HCT116 (cell line): ENCODE data around the gene TMCO6. TPM values are rescaled to one million over a fixed set of nuclear protein-coding genes. Genes with fewer than 3 reads are reported as not detected.
A peak's percentile ranks its signal among the peaks of the same experiment; 100 is the strongest.

Experiments used
- ATAC-seq: fragments of 200-7000 bp; cut with Tn5 transposase; 2 replicates; pipeline ENCODE4 v1.9.1; 2020; ENCODE audit warnings: mild to moderate bottlenecking, moderate library complexity
- BruUV-seq: library from RNA; stranded (reverse); fragments of 400-500 nt; replicated peaks from 2 replicates; lab custom pipeline; 2021; lab: Mats Ljungman, UMichigan
- CTCF ChIA-PET: fragments of 300-600 bp; sonication (Branson Sonifier 250); formaldehyde crosslinking; loops from one replicate; lab custom pipeline; 2021; ENCODE audit warnings: antibody characterized with exemption; lab: Charles Lee
- POLR2A ChIA-PET: fragments of 300-600, 350-600 bp; sonication (Branson Sonifier 250); formaldehyde crosslinking; loops from one replicate; lab custom pipeline; 2021; ENCODE audit warnings: antibody characterized with exemption; lab: Charles Lee
- RAD21 ChIA-PET, 2 experiments: fragments of 300-600 bp; sonication (Branson Sonifier 250); formaldehyde crosslinking; loops; one replicate each; lab custom pipeline; 2023; ENCODE audit warnings: low total read pairs in 2 of 2; ENCODE audit not compliant: uncharacterized antibody in 2 of 2, unreplicated experiment in 2 of 2, low non-redundant PET in 1 of 2; lab: Charles Lee
- DNase-seq: peaks from one replicate; pipeline ENCODE4 v3.0.0-alpha.2; 2010; ENCODE audit warnings: low read depth, low spot score
- H2AFZ ChIP-seq: fragments of 200-600 bp; shearing (Covaris generic), sonication (generic); 2 replicates; pipeline ENCODE4 v1.6.1; 2017; ENCODE audit warnings: low read depth, mixed run types, mixed read lengths, antibody characterized with exemption, low read length; ENCODE audit not compliant: poor library complexity, severe bottlenecking
- H3K27ac ChIP-seq: 2 replicates; pipeline ENCODE4 v1.5.1; 2012; ENCODE audit warnings: low read depth, low read length
- H3K27me3 ChIP-seq: fragments of 200-600 bp; sonication (generic); 2 replicates; pipeline ENCODE4 v1.6.1; 2016; ENCODE audit warnings: mixed run types, low read length, mixed read lengths; ENCODE audit not compliant: insufficient read depth
- H3K36me3 ChIP-seq, 2 experiments: fragments of 200-500 bp in 1 of 2; fragments of 200-600 bp in 1 of 2; sonication (Bioruptor generic) in 1 of 2; sonication (generic) in 1 of 2; 2 replicates each; pipeline versions ENCODE4 v1.5.1 to v1.6.1; 2014 to 2016; ENCODE audit warnings: low read length in 2 of 2, inconsistent platforms in 1 of 2, mixed read lengths in 1 of 2, mixed run types in 1 of 2; ENCODE audit not compliant: insufficient read depth in 2 of 2, control insufficient read depth in 1 of 2
- H3K4me1 ChIP-seq, 2 experiments: fragments of 200-600 bp in 1 of 2; sonication (generic) in 1 of 2; 2 replicates each; pipeline versions ENCODE4 v1.5.1 to v1.6.1; 2012 to 2017; ENCODE audit warnings: low read length in 2 of 2, inconsistent platforms in 1 of 2, mild to moderate bottlenecking in 1 of 2, mixed read lengths in 1 of 2, mixed run types in 1 of 2, moderate library complexity in 1 of 2; ENCODE audit not compliant: insufficient read depth in 2 of 2, control insufficient read depth in 1 of 2
- H3K4me2 ChIP-seq: fragments of 200-600 bp; sonication (generic); 2 replicates; pipeline ENCODE4 v1.6.1; 2017; ENCODE audit warnings: mixed run types, low read length, mixed read lengths
- H3K4me3 ChIP-seq, 2 experiments: fragments of 200-600 bp in 1 of 2; sonication (generic) in 1 of 2; replicated peaks in 1 of 2; 2 replicates each; pipeline ENCODE4 v1.5.1; 2011 to 2016; ENCODE audit warnings: low read length in 2 of 2, control low read depth in 1 of 2, low read depth in 1 of 2, mild to moderate bottlenecking in 1 of 2, mixed read lengths in 1 of 2, mixed run types in 1 of 2
- H3K79me2 ChIP-seq: fragments of 200-600 bp; sonication (generic); 2 replicates; pipeline ENCODE4 v1.6.1; 2017; ENCODE audit warnings: mild to moderate bottlenecking, mixed run types, low read length, moderate library complexity, mixed read lengths; ENCODE audit not compliant: insufficient read depth
- H3K9ac ChIP-seq: fragments of 200-600 bp; sonication (generic); 2 replicates; pipeline ENCODE4 v1.6.1; 2016; ENCODE audit warnings: low read length, mixed read lengths
- H3K9me2 ChIP-seq: fragments of 200-600 bp; sonication (generic), shearing (Covaris generic); 2 replicates; pipeline ENCODE4 v1.6.1; 2017; ENCODE audit warnings: mixed run types, mild to moderate bottlenecking, moderate library complexity; ENCODE audit not compliant: insufficient read depth
- H3K9me3 ChIP-seq, 2 experiments: fragments of 200-500 bp in 1 of 2; fragments of 200-600 bp in 1 of 2; sonication (Bioruptor generic) in 1 of 2; sonication (generic) in 1 of 2; 2 replicates each; pipeline ENCODE4 v1.6.1; 2014 to 2017; ENCODE audit warnings: low read length in 2 of 2, mixed read lengths in 2 of 2, inconsistent platforms in 1 of 2, low read depth in 1 of 2, mild to moderate bottlenecking in 1 of 2, mixed run types in 1 of 2, moderate library complexity in 1 of 2; ENCODE audit not compliant: control insufficient read depth in 1 of 2, insufficient read depth in 1 of 2
- H4K20me1 ChIP-seq: fragments of 200-600 bp; sonication (generic), shearing (Covaris generic); 2 replicates; pipeline ENCODE4 v1.6.1; 2017; ENCODE audit warnings: mixed run types, mild to moderate bottlenecking, moderate library complexity; ENCODE audit not compliant: insufficient read depth
- CBX3 ChIP-seq: IDR thresholded peaks from 2 replicates; pipeline ENCODE4 v1.6.1; 2012; ENCODE audit warnings: low read depth
- CEBPB ChIP-seq: IDR thresholded peaks from 2 replicates; pipeline ENCODE4 v1.6.1; 2012; ENCODE audit warnings: low read depth
- EGR1 ChIP-seq: IDR thresholded peaks from 2 replicates; pipeline ENCODE4 v1.6.1; 2012; ENCODE audit warnings: low read depth
- ELF1 ChIP-seq: IDR thresholded peaks from 2 replicates; pipeline ENCODE4 v1.6.1; 2012; ENCODE audit warnings: low read depth, borderline replicate concordance
- EZH2 ChIP-seq: fragments of 200-600 bp; sonication (generic); IDR thresholded peaks from 2 replicates; pipeline ENCODE4 v1.6.1; 2017; ENCODE audit warnings: antibody characterized with exemption, mixed run types
- EZH2phosphoT487 ChIP-seq: fragments of 200-600 bp; IDR thresholded peaks from 2 replicates; pipeline ENCODE4 v1.6.1; 2018; ENCODE audit warnings: antibody characterized with exemption, borderline replicate concordance
- FOSL1 ChIP-seq: IDR thresholded peaks from 2 replicates; pipeline ENCODE4 v1.6.1; 2012; ENCODE audit warnings: low read depth
- JUND ChIP-seq: IDR thresholded peaks from 2 replicates; pipeline ENCODE4 v1.6.1; 2012
- POLR2A ChIP-seq: IDR thresholded peaks from 2 replicates; pipeline ENCODE4 v1.7.0; 2011; ENCODE audit warnings: borderline replicate concordance; ENCODE audit not compliant: insufficient read depth, insufficient read length; ENCODE audit errors: extremely low read depth
- POLR2AphosphoS5 ChIP-seq: IDR thresholded peaks from 2 replicates; pipeline ENCODE4 v1.6.1; 2011; ENCODE audit warnings: mild to moderate bottlenecking, low read depth, low read length, moderate library complexity
- SIN3A ChIP-seq: IDR thresholded peaks from 2 replicates; pipeline ENCODE4 v1.6.1; 2012; ENCODE audit warnings: low read depth
- SP1 ChIP-seq: IDR thresholded peaks from 2 replicates; pipeline ENCODE4 v1.6.1; 2012; ENCODE audit warnings: low read depth
- SRF ChIP-seq: IDR thresholded peaks from 2 replicates; pipeline ENCODE4 v1.6.1; 2012; ENCODE audit warnings: low read depth
- TCF7L2 ChIP-seq: IDR thresholded peaks from 2 replicates; pipeline ENCODE4 v1.7.0; 2011; ENCODE audit warnings: borderline replicate concordance, inconsistent platforms; ENCODE audit not compliant: insufficient read depth, insufficient read length; ENCODE audit errors: extremely low read depth
- YY1 ChIP-seq: IDR thresholded peaks from 2 replicates; pipeline ENCODE4 v1.6.1; 2011; ENCODE audit warnings: low read length, low read depth, moderate library complexity, mild to moderate bottlenecking; ENCODE audit not compliant: insufficient replicate concordance; ENCODE audit errors: extremely low read depth
- ZFX ChIP-seq: fragments of 450-650 bp; IDR thresholded peaks from 2 replicates; pipeline ENCODE4 v1.6.1; 2017
- intact Hi-C: fragments of 100-400 bp; cut with micrococcal nuclease; formaldehyde crosslinking; loops from 2 replicates; pipeline ENCODE4 v1.10.0; 2022
- total RNA-seq: library from RNA; stranded (reverse); gene quantifications from one replicate; pipeline ENCODE4 v1.2.1, GENCODE V29; 2021; ENCODE audit not compliant: unreplicated experiment
- TF ChIP-seq, protein P1 (sequence below): IDR thresholded peaks from 2 replicates; pipeline ENCODE4 v1.6.1; 2011; ENCODE audit warnings: mild to moderate bottlenecking, low read length, moderate library complexity; ENCODE audit not compliant: insufficient replicate concordance; ENCODE audit errors: extremely low read depth
- TF ChIP-seq, protein P2 (sequence below), 3 experiments: fragments of 200-600 bp in 1 of 3; sonication (generic) in 1 of 3; IDR thresholded peaks in 2 of 3; conservative IDR thresholded peaks in 1 of 3; 2 replicates each; pipeline ENCODE4 v1.5.1; 2012 to 2017; ENCODE audit warnings: low read depth in 2 of 3, low read length in 2 of 3, antibody characterized with exemption in 1 of 3, borderline replicate concordance in 1 of 3, control low read depth in 1 of 3, mild to moderate bottlenecking in 1 of 3, mixed read lengths in 1 of 3, mixed run types in 1 of 3, moderate library complexity in 1 of 3; ENCODE audit not compliant: insufficient read depth in 1 of 3
- TF ChIP-seq, protein P3 (sequence below): IDR thresholded peaks from 2 replicates; pipeline ENCODE4 v1.6.1; 2012

Gene TMCO6
- total RNA-seq, 1 experiment from 2014 or later, result 28.0 TPM

DNA sequence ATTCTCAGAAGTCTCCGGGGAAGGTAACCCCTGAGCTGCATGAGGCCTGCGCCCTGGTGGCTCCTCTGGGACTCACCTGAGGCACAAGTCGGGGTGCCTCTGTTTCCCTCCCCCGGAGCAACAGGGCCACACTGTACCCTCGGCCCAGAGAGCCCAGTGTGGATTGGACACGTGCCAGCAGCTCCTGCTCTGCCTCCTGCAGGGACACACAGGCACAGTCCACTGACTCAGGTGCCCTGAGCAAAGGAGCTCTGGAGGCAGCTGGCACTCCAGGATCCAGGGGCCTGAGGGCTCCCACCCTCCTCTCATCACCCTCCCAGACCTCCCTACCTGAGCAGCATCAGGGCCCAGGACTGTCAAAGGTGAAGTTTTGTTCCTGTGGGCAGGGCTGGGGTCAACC lies 45.1 kb upstream of the TMCO6 start:
- H3K36me3 ChIP-seq, result no peaks in the 10 kb centered on the region
- no peak overlapping the region for H3K4me2 ChIP-seq
- RAD21 ChIA-PET, result no interaction called here
- CTCF ChIA-PET, result no interaction called here
- POLR2A ChIA-PET, result no interaction called here
- no peaks in the 10 kb centered on the region for H3K79me2 ChIP-seq
- H3K9me2 ChIP-seq, result no peaks in the 10 kb centered on the region
- H3K9me3 ChIP-seq, result no peaks in the 10 kb centered on the region
- intact Hi-C loops, result no loop called here
- no peak overlapping the region for H2AFZ ChIP-seq
- H3K9ac ChIP-seq, result no peak overlapping the region
- no TSS peak for BruUV-seq
- DNase-seq (no peak), ATAC-seq (peak; percentile 38; the same call in 1 of the 2 replicates)
- TF ChIP-seq TCF7L2 (no peak), EZH2 (no peak), SP1 (no peak), ZFX (no peak), POLR2AphosphoS5 (no peak), FOSL1 (no peak), CBX3 (no peak), SRF (no peak), JUND (no peak), EGR1 (no peak), CEBPB (no peak), POLR2A (no peak), ELF1 (no peak), YY1 (no peak), SIN3A (no peak), EZH2phosphoT487 (no peak)
- TF ChIP-seq, protein P1, sequence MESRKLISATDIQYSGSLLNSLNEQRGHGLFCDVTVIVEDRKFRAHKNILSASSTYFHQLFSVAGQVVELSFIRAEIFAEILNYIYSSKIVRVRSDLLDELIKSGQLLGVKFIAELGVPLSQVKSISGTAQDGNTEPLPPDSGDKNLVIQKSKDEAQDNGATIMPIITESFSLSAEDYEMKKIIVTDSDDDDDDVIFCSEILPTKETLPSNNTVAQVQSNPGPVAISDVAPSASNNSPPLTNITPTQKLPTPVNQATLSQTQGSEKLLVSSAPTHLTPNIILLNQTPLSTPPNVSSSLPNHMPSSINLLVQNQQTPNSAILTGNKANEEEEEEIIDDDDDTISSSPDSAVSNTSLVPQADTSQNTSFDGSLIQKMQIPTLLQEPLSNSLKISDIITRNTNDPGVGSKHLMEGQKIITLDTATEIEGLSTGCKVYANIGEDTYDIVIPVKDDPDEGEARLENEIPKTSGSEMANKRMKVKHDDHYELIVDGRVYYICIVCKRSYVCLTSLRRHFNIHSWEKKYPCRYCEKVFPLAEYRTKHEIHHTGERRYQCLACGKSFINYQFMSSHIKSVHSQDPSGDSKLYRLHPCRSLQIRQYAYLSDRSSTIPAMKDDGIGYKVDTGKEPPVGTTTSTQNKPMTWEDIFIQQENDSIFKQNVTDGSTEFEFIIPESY, result no peak
- TF ChIP-seq, protein P2, sequence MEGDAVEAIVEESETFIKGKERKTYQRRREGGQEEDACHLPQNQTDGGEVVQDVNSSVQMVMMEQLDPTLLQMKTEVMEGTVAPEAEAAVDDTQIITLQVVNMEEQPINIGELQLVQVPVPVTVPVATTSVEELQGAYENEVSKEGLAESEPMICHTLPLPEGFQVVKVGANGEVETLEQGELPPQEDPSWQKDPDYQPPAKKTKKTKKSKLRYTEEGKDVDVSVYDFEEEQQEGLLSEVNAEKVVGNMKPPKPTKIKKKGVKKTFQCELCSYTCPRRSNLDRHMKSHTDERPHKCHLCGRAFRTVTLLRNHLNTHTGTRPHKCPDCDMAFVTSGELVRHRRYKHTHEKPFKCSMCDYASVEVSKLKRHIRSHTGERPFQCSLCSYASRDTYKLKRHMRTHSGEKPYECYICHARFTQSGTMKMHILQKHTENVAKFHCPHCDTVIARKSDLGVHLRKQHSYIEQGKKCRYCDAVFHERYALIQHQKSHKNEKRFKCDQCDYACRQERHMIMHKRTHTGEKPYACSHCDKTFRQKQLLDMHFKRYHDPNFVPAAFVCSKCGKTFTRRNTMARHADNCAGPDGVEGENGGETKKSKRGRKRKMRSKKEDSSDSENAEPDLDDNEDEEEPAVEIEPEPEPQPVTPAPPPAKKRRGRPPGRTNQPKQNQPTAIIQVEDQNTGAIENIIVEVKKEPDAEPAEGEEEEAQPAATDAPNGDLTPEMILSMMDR (IDR thresholded peaks at IDR 0.05 in 2 of 3, conservative IDR thresholded peaks at IDR 0.05 in 1 of 3; ENCODE audit: borderline replicate concordance in 1 of 3, insufficient read depth in 1 of 3, low read depth in 2 of 3, low read length in 2 of 3), result no peak
- TF ChIP-seq, protein P3, sequence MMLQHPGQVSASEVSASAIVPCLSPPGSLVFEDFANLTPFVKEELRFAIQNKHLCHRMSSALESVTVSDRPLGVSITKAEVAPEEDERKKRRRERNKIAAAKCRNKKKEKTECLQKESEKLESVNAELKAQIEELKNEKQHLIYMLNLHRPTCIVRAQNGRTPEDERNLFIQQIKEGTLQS, result no peak
- H4K20me1 ChIP-seq, result no peaks in the 10 kb centered on the region
- H3K27ac ChIP-seq, result no peak overlapping the region
- no peaks in the 10 kb centered on the region; a peak in 1 of 4 replicates for H3K4me1 ChIP-seq
- H3K4me3 ChIP-seq, result no peak overlapping the region
- H3K27me3 ChIP-seq, result no peaks in the 10 kb centered on the region
